Heart left ventricle (tissue), 16 donors: ENCODE data around the gene MINK1. TPM values are rescaled to one million over a fixed set of nuclear protein-coding genes. Genes with fewer than 3 reads are reported as not detected.

Experiments used
- ATAC-seq, 4 donors: fragments of 200-7000 bp; cut with Tn5 transposase; one replicate each; pipeline ENCODE4 v1.9.1; 2020 to 2022; ENCODE audit warnings: moderate library complexity in 4 of 4, mild to moderate bottlenecking in 3 of 4, moderate number of reproducible peaks in 1 of 4
- DNase-seq, 5 donors: peaks; one replicate each; pipeline ENCODE4 v3.0.0-alpha.2; 2020
- H3K27ac ChIP-seq, 12 donors: fragments of 200-600 bp; sonication (generic) in 4 of 12; one replicate each; pipeline versions ENCODE4 v1.5.0 to v1.8.0; 2016 to 2022; ENCODE audit warnings: mild to moderate bottlenecking in 2 of 12
- H3K27me3 ChIP-seq, 9 donors: fragments of 200-600 bp; sonication (generic) in 2 of 9; one replicate each; pipeline versions ENCODE4 v1.5.1 to v1.8.0; 2016 to 2022; ENCODE audit warnings: mild to moderate bottlenecking in 3 of 9
- H3K36me3 ChIP-seq, 9 donors: fragments of 200-600 bp; sonication (generic) in 2 of 9; one replicate each; pipeline versions ENCODE4 v1.5.0 to v1.8.0; 2018 to 2022; ENCODE audit warnings: mild to moderate bottlenecking in 2 of 9
- H3K4me1 ChIP-seq, 12 donors: fragments of 200-600 bp; sonication (generic) in 4 of 12; one replicate each; pipeline versions ENCODE4 v1.5.0 to v1.8.0; 2016 to 2022; ENCODE audit warnings: mild to moderate bottlenecking in 3 of 12
- H3K4me3 ChIP-seq, 12 donors: fragments of 200-600 bp; sonication (generic) in 4 of 12; one replicate each; pipeline versions ENCODE4 v1.5.0 to v1.8.0; 2017 to 2022; ENCODE audit warnings: mild to moderate bottlenecking in 9 of 12, moderate library complexity in 4 of 12
- H3K9me3 ChIP-seq, 12 donors: fragments of 200-600 bp; sonication (generic) in 4 of 12; one replicate each; pipeline versions ENCODE4 v1.5.0 to v1.8.0; 2016 to 2022; ENCODE audit warnings: mild to moderate bottlenecking in 1 of 12
- CTCF ChIP-seq, 12 donors: fragments of 200-600 bp; sonication (generic) in 4 of 12; IDR thresholded peaks; one replicate each; pipeline versions ENCODE4 v1.5.0 to v1.8.0; 2018 to 2022; ENCODE audit warnings: antibody characterized with exemption in 12 of 12, mild to moderate bottlenecking in 5 of 12
- POLR2A ChIP-seq, 2 donors: fragments of 450-650 bp; IDR thresholded peaks; one replicate each; pipeline ENCODE4 v1.6.1; 2017; ENCODE audit warnings: antibody characterized with exemption in 2 of 2, mild to moderate bottlenecking in 2 of 2, moderate library complexity in 2 of 2
- WGBS, 4 donors: extraction: QIAGEN DNeasy Blood & Tissue Kit in 2 of 4; methylation state at CpG; one replicate each; pipeline versions ENCODE4 v1.1.5 to v1.1.7; 2013 to 2018; 5-methylcytosine and 5-hydroxymethylcytosine counted together
- intact Hi-C, 10 donors: fragments of 100-400 bp; cut with DNase I; formaldehyde crosslinking; loops; one replicate each; pipeline versions ENCODE4 v1.11.1 to v1.14.2; 2022
- polyA plus RNA-seq, 2 donors: library from polyadenylated mRNA; stranded (reverse); fragments of 200-250 nt; gene quantifications; one replicate each; pipeline ENCODE4 v1.2.3, GENCODE V29; 2013
- total RNA-seq, 9 donors: library from RNA; depleted of rRNA in 2 of 9; stranded (reverse); fragments of >200 nt in 2 of 9; fragmentation: NEBNext Ultra II Directional in 3 of 9; extraction: Animal tissue kit (Norgen Biotek cat#: 25700) in 3 of 9; gene quantifications; one replicate each; pipeline versions ENCODE4 v1.1.0 to v1.2.4, GENCODE V29; 2016 to 2023
- donor health status: ischemic (EF 13 %, LVEDD 7.1; RV severe dilation, severe dysfunction).
- donor health status: healthy with polysubstance abuse.
- donor health status: DM: no; HTN: yes; CAD: no.
- donor health status: DM: no; HTN: no; CAD: no.
- donor health status: ischemic (EF 25% LVEDD 6.9; RV normal size, moderate dysfunction).
- donor health status: ischemic (EF 25% LVEDD 5.7; RV mildly dilated, moderate dysfunction).
- donor health status: healthy.
- donor health status: DM: yes; HTN: yes; CAD: no.
- donor health status: ischemic (EF 35%, LVEDD 5.7; RV mildly dilated, moderate dysfunction).
- donor health status: nonischemic (EF 11% LVEDD 7.7; RV severe dilation, severe dysfunction).
- donor health status: DM: yes; HTN: yes; CAD: no.
- donor health status: PGD.
- donor health status: ischemic (EF 29% LVEDD 5.4; RV normal size, mild dysfunction).
- donor health status: nonischemic (EF 23%, LVEDD 6.1; RV moderate dilation, normal function).

The MINK1 gene
- total and polyA plus RNA-seq, 11 donors: 23.1 to 55.8 (median 33.0) TPM

GRCh38 chr17:4789701-4789950 lies 43.5 kb upstream of the MINK1 start:
- WGBS, 4 donors: 0% methylated on average over 1 to 25 of the region's 25 CpGs; no CpG with 5 or more reads in 1 of the 4 donors
- peak overlapping the region; percentile 49 to 95 (median 72) for H3K4me3 ChIP-seq
- no peaks in the 10 kb centered on the region for H3K36me3 ChIP-seq
- no peak for TF ChIP-seq CTCF (IDR thresholded peaks at IDR 0.05)
- no peak for TF ChIP-seq POLR2A (IDR thresholded peaks at IDR 0.05)
- no peak for DNase-seq
- peak overlapping the region; percentile 90 to 99 (median 96) for H3K27ac ChIP-seq
- intact Hi-C loops: loop anchor here (2.0 to 10.0 kb wide), 8 partner anchors 48 to 99 kb away; partner anchors contain the start of genes MED11 (in 7 of the 10), ARRB2 (in 3 of the 10), CXCL16 (in 1 of the 10) and ZMYND15 (in 1 of the 10)
- peaks cover 0 to 50% (median 37%) of the 10 kb centered on the region in 12 donors for H3K4me1 ChIP-seq
- ATAC-seq: no peak
- no peaks in the 10 kb centered on the region for H3K9me3 ChIP-seq
- H3K27me3 ChIP-seq: peaks cover 0 to 20% (median 7%) of the 10 kb centered on the region in 9 donors

- intact Hi-C loops: loop anchor here (1.0 to 10.0 kb wide), 10 partner anchors 43 to 99 kb away; partner anchors contain the start of genes MED11 (in 8 of the 10), ARRB2 (in 3 of the 10), CXCL16 (in 1 of the 10) and MINK1 (in 1 of the 10)
- TF ChIP-seq POLR2A (IDR thresholded peaks at IDR 0.05) (peak in 1 of 2 donors; percentile 89), CTCF (IDR thresholded peaks at IDR 0.05) (peak; percentile 58 to 88 (median 76))
- Histone ChIP-seq H3K27ac (peak overlapping the region; percentile 90 to 99 (median 96)), H3K36me3 (no peaks in the 10 kb centered on the region), H3K4me3 (peak overlapping the region; percentile 49 to 95 (median 72)), H3K9me3 (no peaks in the 10 kb centered on the region), H3K4me1 (peaks cover 0 to 50% (median 36%) of the 10 kb centered on the region in 12 donors), H3K27me3 (peaks cover 0 to 15% (median 7%) of the 10 kb centered on the region in 9 donors)
- peak; percentile 87 to 94 (median 91) for DNase-seq
- ATAC-seq: peak; percentile 87 to 96 (median 94)
- 0 to 1% (median 0%) methylated on average over 33 to 91 of the region's 91 CpGs for WGBS, 4 donors
Measured at GRCh38 chr17:4789951-4790704, 43.0 kb upstream of the MINK1 start.

GRCh38 chr17:4790705-4791088 lies 42.4 kb upstream of the MINK1 start:
- no peaks in the 10 kb centered on the region for H3K9me3 ChIP-seq
- ATAC-seq (no peak), DNase-seq (no peak)
- TF ChIP-seq CTCF (IDR thresholded peaks at IDR 0.05) (no peak), POLR2A (IDR thresholded peaks at IDR 0.05) (no peak)
- no peaks in the 10 kb centered on the region for H3K36me3 ChIP-seq
- peak overlapping the region; percentile 49 to 95 (median 72) for H3K4me3 ChIP-seq
- 37 to 62% (median 52%) methylated on average over 7 of the region's 7 CpGs for WGBS, 4 donors
- H3K27ac ChIP-seq: peak overlapping the region; percentile 90 to 99 (median 96)
- H3K4me1 ChIP-seq: peaks cover 0 to 45% (median 31%) of the 10 kb centered on the region in 12 donors
- peaks cover 0 to 9% (median 3%) of the 10 kb centered on the region in 9 donors for H3K27me3 ChIP-seq
- intact Hi-C loops: loop anchor here in 4 of 10 donors (1.0 to 5.0 kb wide), 4 partner anchors 43 to 99 kb away; partner anchors contain the start of genes MED11 (in 1 of the 4) and MINK1 (in 1 of the 4)

- peak overlapping the region in 2 of 12 donors; percentile 76 to 77 for H3K4me3 ChIP-seq
- WGBS, 4 donors: 97 to 100% (median 99%) methylated on average over 1 of the region's 1 CpG
- intact Hi-C loops: loop anchor here in 2 of 10 donors (5.0 kb wide), 2 partner anchors 37 to 42 kb away; partner anchors contain the start of gene MINK1 (in 1 of the 2)
- H3K9me3 ChIP-seq: no peaks in the 10 kb centered on the region
- DNase-seq (no peak), ATAC-seq (no peak)
- peaks cover 0 to 26% (median 23%) of the 10 kb centered on the region in 9 donors for H3K36me3 ChIP-seq
- H3K27ac ChIP-seq: peak overlapping the region in 5 of 12 donors; percentile 55 to 89 (median 83)
- no peaks in the 10 kb centered on the region for H3K27me3 ChIP-seq
- TF ChIP-seq POLR2A (IDR thresholded peaks at IDR 0.05) (no peak), CTCF (IDR thresholded peaks at IDR 0.05) (no peak)
- H3K4me1 ChIP-seq: peaks cover 0 to 21% (median 7%) of the 10 kb centered on the region in 12 donors
Measured at GRCh38 chr17:4795168-4795567, 38.0 kb upstream of the MINK1 start.
